ENCODE data around the gene FAM229B. TPM values are rescaled to one million over a fixed set of nuclear protein-coding genes. Genes with fewer than 3 reads are reported as not detected.

Gene FAM229B
- total RNA-seq, 6 donors from 2014 or later, result 3.1 to 14.0 (median 10.4) TPM

- Histone ChIP-seq H3K27me3 (no peaks in the 10 kb centered on the region), H3K27ac (no peak overlapping the region), H3K4me3 (no peak overlapping the region), H3K4me1 (no peaks in the 10 kb centered on the region), H3K36me3 (peaks cover 0 to 72% (median 3%) of the 10 kb centered on the region in 4 donors), H3K9me3 (no peaks in the 10 kb centered on the region)
- TF ChIP-seq POLR2AphosphoS5 (IDR thresholded peaks at IDR 0.05), result no peak
- no peak for TF ChIP-seq CTCF (IDR thresholded peaks at IDR 0.05)
- no peak for TF ChIP-seq POLR2A (IDR thresholded peaks at IDR 0.05)
- TF ChIP-seq EP300 (IDR thresholded peaks at IDR 0.05), result no peak
- whole genome bisulfite sequencing, 2 donors, result 88 to 89% methylated on average over 1 of the region's 1 CpG
- no peak for DNase-seq
- no peak for ATAC-seq (ENCODE audit: low FRiP score in 2 of 2)
Measured at GRCh38 chr6:112123982-112124381, 36.6 kb downstream of the FAM229B start.

GRCh38 chr6:112128208-112128607, 40.8 kb downstream of the FAM229B start:
- H3K4me1 ChIP-seq, result no peaks in the 10 kb centered on the region
- ATAC-seq (ENCODE audit: low FRiP score in 2 of 2) (no peak), DNase-seq (no peak)
- H3K27me3 ChIP-seq, result no peaks in the 10 kb centered on the region
- 75 to 88% methylated on average over 5 of the region's 5 CpGs for WGBS, 2 donors
- H3K9me3 ChIP-seq, result no peaks in the 10 kb centered on the region
- no peak for TF ChIP-seq POLR2A (IDR thresholded peaks at IDR 0.05)
- no peak for TF ChIP-seq CTCF (IDR thresholded peaks at IDR 0.05)
- TF ChIP-seq POLR2AphosphoS5 (IDR thresholded peaks at IDR 0.05), result no peak
- no peak for TF ChIP-seq EP300 (IDR thresholded peaks at IDR 0.05)
- H3K36me3 ChIP-seq, result peaks cover 0 to 66% (median 2%) of the 10 kb centered on the region in 4 donors
- no peak overlapping the region for H3K27ac ChIP-seq
- no peak overlapping the region for H3K4me3 ChIP-seq

GRCh38 chr6:112130878-112131277, 43.5 kb downstream of the FAM229B start:
- TF ChIP-seq EP300 (IDR thresholded peaks at IDR 0.05), result no peak
- no peak for TF ChIP-seq CTCF (IDR thresholded peaks at IDR 0.05)
- peaks cover 0 to 74% (median 2%) of the 10 kb centered on the region in 4 donors for H3K36me3 ChIP-seq
- no peak for DNase-seq
- WGBS, 2 donors, result 82 to 88% methylated on average over 3 of the region's 3 CpGs
- H3K27me3 ChIP-seq, result no peaks in the 10 kb centered on the region
- no peaks in the 10 kb centered on the region for H3K9me3 ChIP-seq
- H3K4me3 ChIP-seq, result no peak overlapping the region
- no peak overlapping the region for H3K27ac ChIP-seq
- ATAC-seq (ENCODE audit: low FRiP score in 2 of 2), result no peak
- H3K4me1 ChIP-seq, result no peaks in the 10 kb centered on the region

- Histone ChIP-seq H3K36me3 (peaks cover 0 to 78% (median 7%) of the 10 kb centered on the region in 4 donors), H3K27me3 (no peaks in the 10 kb centered on the region), H3K4me3 (no peak overlapping the region), H3K27ac (no peak overlapping the region), H3K4me1 (no peaks in the 10 kb centered on the region), H3K9me3 (no peaks in the 10 kb centered on the region)
- TF ChIP-seq CTCF (IDR thresholded peaks at IDR 0.05) (no peak), POLR2A (IDR thresholded peaks at IDR 0.05) (no peak), EP300 (IDR thresholded peaks at IDR 0.05) (no peak), POLR2AphosphoS5 (IDR thresholded peaks at IDR 0.05) (no peak)
- no peak for DNase-seq
- no peak for ATAC-seq (ENCODE audit: low FRiP score in 2 of 2)
- 77 to 80% methylated on average over 8 of the region's 8 CpGs for WGBS, 2 donors
Measured at GRCh38 chr6:112139052-112139451, 51.7 kb downstream of the FAM229B start.

GRCh38 chr6:112141707-112142106, 54.3 kb downstream of the FAM229B start:
- TF ChIP-seq POLR2AphosphoS5 (IDR thresholded peaks at IDR 0.05), result no peak
- TF ChIP-seq POLR2A (IDR thresholded peaks at IDR 0.05), result no peak
- no peak for TF ChIP-seq CTCF (IDR thresholded peaks at IDR 0.05)
- TF ChIP-seq EP300 (IDR thresholded peaks at IDR 0.05), result no peak
- 79 to 85% methylated on average over 2 of the region's 2 CpGs for WGBS, 2 donors
- Histone ChIP-seq H3K36me3 (peaks cover 0 to 78% (median 7%) of the 10 kb centered on the region in 4 donors), H3K27me3 (no peaks in the 10 kb centered on the region), H3K4me3 (no peak overlapping the region), H3K4me1 (no peaks in the 10 kb centered on the region), H3K27ac (no peak overlapping the region), H3K9me3 (no peaks in the 10 kb centered on the region)
- ATAC-seq (ENCODE audit: low FRiP score in 2 of 2), result no peak
- DNase-seq, result no peak
